ENCODE results near the gene SHISA5. TPM values are rescaled to one million over a fixed set of nuclear protein-coding genes. Genes with fewer than 3 reads are reported as not detected.

The SHISA5 gene
- total RNA-seq, 1 experiment from 2014 or later = 174 TPM

GRCh38 chr3:48419597-48419996, 84.4 kb downstream of the SHISA5 start:
- H4K20me1 ChIP-seq (ENCODE audit: control insufficient read depth, insufficient read depth, insufficient read length) = no peaks in the 10 kb centered on the region
- no peak overlapping the region for H3K9ac ChIP-seq (ENCODE audit: extremely low read depth, insufficient read length, low read length)
- no peak overlapping the region for H3T11ph ChIP-seq (ENCODE audit: low read length)
- H3K79me2 ChIP-seq (ENCODE audit: insufficient read depth, low read length) = peaks cover 2% of the 10 kb centered on the region; the same call in 1 of the 2 replicates
- WGBS (ENCODE audit: extremely low coverage, insufficient read length, low lambda C conversion rate) = no CpG with 5 or more reads among the region's 17 CpGs
- no peak overlapping the region for H2BK20ac ChIP-seq (ENCODE audit: low read depth, low read length, poor library complexity, severe bottlenecking)
- no peak overlapping the region for H3K56ac ChIP-seq (ENCODE audit: insufficient read length, low read depth, low read length)
- Mint-ChIP-seq H3K4me1 (peaks cover 3 to 4% of the 10 kb centered on the region in 2 experiments; a peak in 3 of 4 replicates), H3K36me3 (ENCODE audit: insufficient read depth in 1 of 3, low read depth in 3 of 3) (peaks cover 37 to 81% (median 76%) of the 10 kb centered on the region in 3 experiments), H3K9me3 (no peaks in the 10 kb centered on the region), H3K27me3 (ENCODE audit: low read depth) (no peaks in the 10 kb centered on the region), H3K27ac (no peak overlapping the region), H3K4me3 (no peak overlapping the region)
- H3K4me2 ChIP-seq (ENCODE audit: insufficient read depth, insufficient read length, low read length) = no peak overlapping the region
- no peak overlapping the region for H4K5ac ChIP-seq (ENCODE audit: insufficient read length, low read depth, low read length)
- H3K23ac ChIP-seq (ENCODE audit: insufficient read length, low read depth, low read length) = no peak overlapping the region
- no peak overlapping the region for H3K14ac ChIP-seq (ENCODE audit: insufficient read depth, low read length)
- H2AFZ ChIP-seq (ENCODE audit: low read length) = no peak overlapping the region
- H3K9me3 ChIP-seq (ENCODE audit: control insufficient read depth, low read depth, low read length) = no peaks in the 10 kb centered on the region
- no peak for DNase-seq
- H3K4ac ChIP-seq (ENCODE audit: low read depth, low read length) = no peak overlapping the region
- H3K27me3 ChIP-seq (ENCODE audit: insufficient read depth, low read length) = no peaks in the 10 kb centered on the region
- no peaks in the 10 kb centered on the region for H3K23me2 ChIP-seq (ENCODE audit: insufficient read length, low read depth, low read length, poor library complexity, severe bottlenecking)
- H2BK5ac ChIP-seq (ENCODE audit: insufficient read length, low read length) = no peak overlapping the region
- H3K79me1 ChIP-seq (ENCODE audit: insufficient read depth, low read depth, low read length, poor library complexity, severe bottlenecking) = no peaks in the 10 kb centered on the region
- no peak overlapping the region for H3K27ac ChIP-seq (ENCODE audit: insufficient read length, low read depth, low read length)
- no peak overlapping the region for H2BK12ac ChIP-seq (ENCODE audit: insufficient read length, low read depth, low read length)
- no peaks in the 10 kb centered on the region for H3K4me1 ChIP-seq (ENCODE audit: insufficient read depth, low read length)
- H2AK5ac ChIP-seq (ENCODE audit: insufficient read length, low read length) = no peak overlapping the region
- no peak overlapping the region for H4K91ac ChIP-seq (ENCODE audit: insufficient read length, low read depth, low read length)
- H2BK120ac ChIP-seq (ENCODE audit: low read depth, low read length, poor library complexity, severe bottlenecking) = no peak overlapping the region
- no peak overlapping the region for H2BK15ac ChIP-seq (ENCODE audit: low read depth, low read length)
- no peak overlapping the region for H4K8ac ChIP-seq (replicated peaks; ENCODE audit: insufficient read length, low read depth, low read length)
- TF ChIP-seq CTCF (conservative IDR thresholded peaks at IDR 0.05) = no peak
- H3K18ac ChIP-seq (ENCODE audit: insufficient read length, low read depth, low read length) = no peak overlapping the region

Measured in H9 (cell line).